Mucosa of descending colon (tissue), 3 donors: Measurements from ENCODE around the gene UHRF2. TPM values are rescaled to one million over a fixed set of nuclear protein-coding genes. Genes with fewer than 3 reads are reported as not detected.

Source experiments
- ATAC-seq: fragments of 200-7000 bp; cut with Tn5 transposase; one replicate; pipeline ENCODE4 v1.9.1; 2020; ENCODE audit warnings: mild to moderate bottlenecking, moderate library complexity
- DNase-seq, 3 donors: peaks; one replicate each; pipeline ENCODE4 v3.0.0-alpha.2; 2020
- H3K36me3 ChIP-seq: fragments of 200-600 bp; one replicate; pipeline ENCODE4 v1.8.0; 2021; ENCODE audit warnings: low read depth, mild to moderate bottlenecking
- H3K4me1 ChIP-seq: fragments of 200-600 bp; one replicate; pipeline ENCODE4 v1.8.0; 2021; ENCODE audit warnings: low read depth, mild to moderate bottlenecking
- H3K4me3 ChIP-seq: fragments of 200-600 bp; one replicate; pipeline ENCODE4 v1.8.0; 2021; ENCODE audit warnings: mild to moderate bottlenecking
- H3K9me3 ChIP-seq: fragments of 200-600 bp; one replicate; pipeline ENCODE4 v1.8.0; 2021; ENCODE audit warnings: mild to moderate bottlenecking
- CTCF ChIP-seq: fragments of 200-600 bp; IDR thresholded peaks from one replicate; pipeline ENCODE4 v1.8.0; 2022; ENCODE audit warnings: antibody characterized with exemption, mild to moderate bottlenecking
- intact Hi-C, 2 donors: fragments of 100-400 bp; cut with DNase I in 1 of 2; cut with micrococcal nuclease in 1 of 2; formaldehyde crosslinking; loops; one replicate each; pipeline versions ENCODE4 v1.11.0 to v1.11.1; 2022; cut with DNase I, micrococcal nuclease
- total RNA-seq, 3 donors: library from RNA; stranded (reverse); fragmentation: NEBNext Ultra II Directional in 2 of 3; extraction: Animal tissue kit (Norgen Biotek cat#: 25700) in 2 of 3; gene quantifications; one replicate each; pipeline versions ENCODE4 v1.2.1 to v1.2.4, GENCODE V29; 2021 to 2023
- donor health status: DM: no; HTN: no; CAD: no; lungs with moderate emphysema.
- donor health status: DM: no; HTN: no; CAD: no.
- donor health status: DM: no; HTN: yes; CAD: no.

Gene UHRF2
- total RNA-seq, 3 donors from 2014 or later: 28.1 to 42.0 (median 37.9) TPM

GRCh38 chr9:6409811-6410210 is 3.2 kb upstream of the UHRF2 start:
- intact Hi-C loops: no loop called here
- Histone ChIP-seq H3K4me1 (peaks cover 4% of the 10 kb centered on the region), H3K9me3 (no peaks in the 10 kb centered on the region), H3K4me3 (no peak overlapping the region), H3K36me3 (no peaks in the 10 kb centered on the region)
- DNase-seq (no peak), ATAC-seq (no peak)
- TF ChIP-seq CTCF: no peak

- no peak for TF ChIP-seq CTCF
- DNase-seq (no peak), ATAC-seq (no peak)
- intact Hi-C loops: no loop called here
- Histone ChIP-seq H3K4me1 (peaks cover 10% of the 10 kb centered on the region), H3K36me3 (no peaks in the 10 kb centered on the region), H3K4me3 (no peak overlapping the region), H3K9me3 (no peaks in the 10 kb centered on the region)
Measured at GRCh38 chr9:6410633-6411032, 2.4 kb upstream of the UHRF2 start.

- intact Hi-C loops: no loop called here
- no peak for TF ChIP-seq CTCF
- H3K9me3 ChIP-seq: no peaks in the 10 kb centered on the region
- H3K4me3 ChIP-seq: peak overlapping the region; percentile 94
- DNase-seq (peak; percentile 51 to 76 (median 68)), ATAC-seq (peak; percentile 57)
- no peaks in the 10 kb centered on the region for H3K36me3 ChIP-seq
- peaks cover 10% of the 10 kb centered on the region for H3K4me1 ChIP-seq
Measured at GRCh38 chr9:6413365-6414246, 607 bp downstream of the UHRF2 start.

- H3K9me3 ChIP-seq: no peaks in the 10 kb centered on the region
- H3K4me3 ChIP-seq: peak overlapping the region; percentile 94
- peak; percentile 12 for ATAC-seq
- no peaks in the 10 kb centered on the region for H3K36me3 ChIP-seq
- intact Hi-C loops: no loop called here
- H3K4me1 ChIP-seq: peaks cover 10% of the 10 kb centered on the region
- no peak for DNase-seq
- TF ChIP-seq CTCF: no peak
Measured at GRCh38 chr9:6414247-6414641, 1.2 kb downstream of the UHRF2 start.

- no peak overlapping the region for H3K4me3 ChIP-seq
- DNase-seq: no peak
- no peak for TF ChIP-seq CTCF
- H3K4me1 ChIP-seq: peaks cover 10% of the 10 kb centered on the region
- H3K9me3 ChIP-seq: no peaks in the 10 kb centered on the region
- H3K36me3 ChIP-seq: no peaks in the 10 kb centered on the region
- intact Hi-C loops: no loop called here
- no peak for ATAC-seq
Measured at GRCh38 chr9:6415266-6415665, 2.3 kb downstream of the UHRF2 start.
